GM13977 (cell line): Measurements from ENCODE around the gene THADA.

Experiments used
- DNase-seq: peaks from one replicate; pipeline ENCODE4 v3.0.0; 2012; ENCODE audit warnings: low spot score
- CTCF ChIP-seq: IDR thresholded peaks from 2 replicates; pipeline ENCODE4 v1.5.1; 2012; ENCODE audit warnings: mild to moderate bottlenecking, control low read depth; ENCODE audit not compliant: insufficient read depth; ENCODE audit errors: extremely low read depth, missing control alignments
- in situ Hi-C: fragments of 300-500 bp; cut with MboI; formaldehyde crosslinking; loops from one replicate; pipeline ENCODE4 v1.12.0; 2022; ENCODE audit warnings: low sequenced_read_pairs, low pct_unique_long_range_greater_than_20kb, mixed read lengths, inconsistent platforms; ENCODE audit not compliant: unreplicated experiment

THADA gene

GRCh38 chr2:43474273-43474672, 121.6 kb downstream of the THADA start:
- in situ Hi-C loops = no loop called here
- no peak for DNase-seq
- no peak for TF ChIP-seq CTCF

- no peak for DNase-seq
- TF ChIP-seq CTCF = no peak
- in situ Hi-C loops = no loop called here
Observed at GRCh38 chr2:43473767-43474166, 122.1 kb downstream of the THADA start.

- DNase-seq = no peak
- TF ChIP-seq CTCF = no peak
- in situ Hi-C loops = no loop called here
Observed at GRCh38 chr2:43472527-43473194, 123.2 kb downstream of the THADA start.

GRCh38 chr2:43469713-43470112, 126.1 kb downstream of the THADA start:
- in situ Hi-C loops = no loop called here
- no peak for DNase-seq
- no peak for TF ChIP-seq CTCF

- no peak for TF ChIP-seq CTCF
- DNase-seq = no peak
- in situ Hi-C loops = no loop called here
Observed at GRCh38 chr2:43469094-43469493, 126.7 kb downstream of the THADA start.

GRCh38 chr2:43467891-43468290, 127.9 kb downstream of the THADA start:
- in situ Hi-C loops = no loop called here
- TF ChIP-seq CTCF = no peak

More at GRCh38 chr2:43467891-43468290, 127.9 kb downstream of the THADA start:
- DNase-seq = no peak
